Measurements from ENCODE around the gene GPER1.

- TF ChIP-seq POLR2AphosphoS5 (IDR thresholded peaks at IDR 0.05; ENCODE audit: insufficient read depth, low read depth, low read length), result no peak
- TF ChIP-seq CTCF (IDR thresholded peaks at IDR 0.05; ENCODE audit: extremely low read depth in 1 of 2, insufficient read depth in 1 of 2, low read depth in 1 of 2, low read length in 2 of 2), result no peak
- TF ChIP-seq EZH2 (IDR thresholded peaks at IDR 0.05; ENCODE audit: borderline replicate concordance, low read depth, low read length, severe bottlenecking), result no peak
- no peak for TF ChIP-seq POLR2A (IDR thresholded peaks at IDR 0.05; ENCODE audit: low read depth, low read length)
- TF ChIP-seq, protein P1, sequence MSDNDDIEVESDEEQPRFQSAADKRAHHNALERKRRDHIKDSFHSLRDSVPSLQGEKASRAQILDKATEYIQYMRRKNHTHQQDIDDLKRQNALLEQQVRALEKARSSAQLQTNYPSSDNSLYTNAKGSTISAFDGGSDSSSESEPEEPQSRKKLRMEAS (IDR thresholded peaks at IDR 0.05; ENCODE audit: insufficient read depth, insufficient read length), result no peak
- TF ChIP-seq JUN (IDR thresholded peaks at IDR 0.05; ENCODE audit: borderline replicate concordance, insufficient read depth, insufficient read length, low read depth), result no peak
Measured at GRCh38 chr7:1066242-1066588, 21.7 kb upstream of the GPER1 start.
